ENCODE results near the gene IRAK1. TPM values are rescaled to one million over a fixed set of nuclear protein-coding genes. Genes with fewer than 3 reads are reported as not detected.

The IRAK1 gene
- polyA plus RNA-seq, 1 of the 3 experiments (the other 2 are of a cell fraction): 68.5 TPM

GRCh38 chrX:153965406-153965805 is 54.3 kb downstream of the IRAK1 start:
- DNase-seq: no peak
- Histone ChIP-seq H3K9ac (no peak overlapping the region), H3K36me3 (replicated peaks in 1 of 2; ENCODE audit: control insufficient read depth in 1 of 2, insufficient read depth in 2 of 2, low read length in 1 of 2) (peaks cover 12 to 46% of the 10 kb centered on the region in 2 experiments), H3K4me2 (no peak overlapping the region), H3K9me3 (no peaks in the 10 kb centered on the region), H3K27ac (ENCODE audit: low read depth in 2 of 2, low read length in 1 of 2) (no peak overlapping the region), H3F3A (replicated peaks; ENCODE audit: insufficient read depth) (no peaks in the 10 kb centered on the region), H4K20me1 (ENCODE audit: insufficient read depth) (peaks cover 85% of the 10 kb centered on the region), H3K27me3 (ENCODE audit: insufficient read depth) (no peaks in the 10 kb centered on the region), H3K4me1 (ENCODE audit: control insufficient read depth in 1 of 2, insufficient read depth in 2 of 2, low read depth in 1 of 2, low read length in 1 of 2) (peaks cover 16 to 35% of the 10 kb centered on the region in 2 experiments; a peak in 2 of 4 replicates), H3K4me3 (ENCODE audit: low read depth in 2 of 2, low read length in 1 of 2) (no peak overlapping the region), H2AFZ (ENCODE audit: low read depth) (no peak overlapping the region), H3K9me2 (no peaks in the 10 kb centered on the region), H3K79me2 (ENCODE audit: insufficient read depth) (peaks cover 81% of the 10 kb centered on the region)
- ChIA-PET POLR2A (no interaction called here), CTCF (interaction anchor here (11.6 kb wide), 1 partner anchor 16 kb away, joined by 179 read pairs; the partner anchor contains the start of gene RENBP)
- 100% methylated on average over 5 of the region's 5 CpGs for WGBS (ENCODE audit: low lambda C conversion rate)
- no peak for TF ChIP-seq REST (IDR thresholded peaks at IDR 0.05; ENCODE audit: low read depth, low read length)
- no peak for TF ChIP-seq SMC3 (IDR thresholded peaks at IDR 0.05; ENCODE audit: low read depth, low read length)
- TF ChIP-seq FOSL2 (IDR thresholded peaks at IDR 0.05; ENCODE audit: borderline replicate concordance, low read depth): no peak
- no peak for TF ChIP-seq FOXJ3 (CRISPR knock-in tag; IDR thresholded peaks at IDR 0.05)
- TF ChIP-seq TAF1 (IDR thresholded peaks at IDR 0.05; ENCODE audit: borderline replicate concordance, low read depth, low read length): no peak
- no peak for TF ChIP-seq NRF1 (IDR thresholded peaks at IDR 0.05; ENCODE audit: low read depth, low read length)
- no peak for TF ChIP-seq MAX (IDR thresholded peaks at IDR 0.05; ENCODE audit: low read depth)
- TF ChIP-seq POLR2AphosphoS5 (IDR thresholded peaks at IDR 0.05; ENCODE audit: low read depth, low read length): no peak
- TF ChIP-seq EZH2phosphoT487 (IDR thresholded peaks at IDR 0.05; ENCODE audit: borderline replicate concordance, low read depth): no peak
- TF ChIP-seq IRF3 (IDR thresholded peaks at IDR 0.05; ENCODE audit: low read depth, low read length): no peak
- TF ChIP-seq JUND (IDR thresholded peaks at IDR 0.05): no peak

- Histone ChIP-seq H3K4me3 (ENCODE audit: low read depth in 2 of 2, low read length in 1 of 2) (no peak overlapping the region), H4K20me1 (ENCODE audit: insufficient read depth) (peaks cover 77% of the 10 kb centered on the region), H3K9me3 (no peaks in the 10 kb centered on the region), H3K27ac (ENCODE audit: low read depth in 2 of 2, low read length in 1 of 2) (no peak overlapping the region), H3K79me2 (ENCODE audit: insufficient read depth) (peaks cover 70% of the 10 kb centered on the region), H3K9ac (no peak overlapping the region), H3K27me3 (ENCODE audit: insufficient read depth) (no peaks in the 10 kb centered on the region), H3K9me2 (no peaks in the 10 kb centered on the region), H3F3A (replicated peaks; ENCODE audit: insufficient read depth) (no peaks in the 10 kb centered on the region), H2AFZ (ENCODE audit: low read depth) (no peak overlapping the region), H3K36me3 (replicated peaks in 1 of 2; ENCODE audit: control insufficient read depth in 1 of 2, insufficient read depth in 2 of 2, low read length in 1 of 2) (peaks cover 12 to 59% of the 10 kb centered on the region in 2 experiments), H3K4me1 (ENCODE audit: control insufficient read depth in 1 of 2, insufficient read depth in 2 of 2, low read depth in 1 of 2, low read length in 1 of 2) (peaks cover 16 to 27% of the 10 kb centered on the region in 2 experiments; a peak in 2 of 4 replicates), H3K4me2 (no peak overlapping the region)
- DNase-seq: no peak
- WGBS (ENCODE audit: low lambda C conversion rate): 100% methylated on average over 4 of the region's 14 CpGs
- POLR2A ChIA-PET: no interaction called here
- CTCF ChIA-PET: interaction anchor here (11.6 kb wide), 1 partner anchor 15 kb away, joined by 179 read pairs; the partner anchor contains the start of gene RENBP
- TF ChIP-seq EZH2phosphoT487 (IDR thresholded peaks at IDR 0.05; ENCODE audit: borderline replicate concordance, low read depth): no peak
- TF ChIP-seq MXI1 (IDR thresholded peaks at IDR 0.05; ENCODE audit: low read depth, low read length): no peak
- TF ChIP-seq JUND (IDR thresholded peaks at IDR 0.05): no peak
- TF ChIP-seq RCOR1 (IDR thresholded peaks at IDR 0.05; ENCODE audit: low read length): no peak
These were observed 55.6 kb downstream of the IRAK1 start for GRCh38 chrX:153964105-153964504.
